GM19467 (cell line): ENCODE results near the gene STIM2.
A peak's percentile ranks its signal among the peaks of the same experiment; 100 is the strongest.

Source experiments
- ATAC-seq: cut with Tn5 transposase; IDR thresholded peaks from one replicate; pipeline ENCODE4 v1.9.1; 2021; ENCODE audit warnings: mild to moderate bottlenecking, moderate library complexity; ENCODE audit not compliant: unreplicated experiment

STIM2 gene

GRCh38 chr4:26896636-26897035 lies 36.0 kb downstream of the STIM2 start:
- ATAC-seq, result no peak

GRCh38 chr4:26899991-26900390 lies 39.4 kb downstream of the STIM2 start:
- no peak for ATAC-seq

- no peak for ATAC-seq
Measured at GRCh38 chr4:26900765-26901164, 40.1 kb downstream of the STIM2 start.

GRCh38 chr4:26905172-26905571 lies 44.5 kb downstream of the STIM2 start:
- no peak for ATAC-seq

GRCh38 chr4:26907731-26908599 lies 47.3 kb downstream of the STIM2 start:
- no peak for ATAC-seq

GRCh38 chr4:26909369-26909768 lies 48.7 kb downstream of the STIM2 start:
- no peak for ATAC-seq

- no peak for ATAC-seq
Measured at GRCh38 chr4:26911254-26911653, 50.6 kb downstream of the STIM2 start.

GRCh38 chr4:26912069-26912468 lies 51.4 kb downstream of the STIM2 start:
- no peak for ATAC-seq

GRCh38 chr4:26912810-26913209 lies 52.2 kb downstream of the STIM2 start:
- no peak for ATAC-seq

- no peak for ATAC-seq
Measured at GRCh38 chr4:26916195-26916594, 55.6 kb downstream of the STIM2 start.

GRCh38 chr4:26930964-26931363 lies 70.3 kb downstream of the STIM2 start:
- ATAC-seq, result no peak

GRCh38 chr4:26931451-26931850 lies 70.8 kb downstream of the STIM2 start:
- ATAC-seq, result no peak

GRCh38 chr4:26931966-26932365 lies 71.3 kb downstream of the STIM2 start:
- no peak for ATAC-seq

- no peak for ATAC-seq
Measured at GRCh38 chr4:26935397-26935796, 74.8 kb downstream of the STIM2 start.

- no peak for ATAC-seq
Measured at GRCh38 chr4:26936284-26937065, 75.8 kb downstream of the STIM2 start.

GRCh38 chr4:26937139-26937538 lies 76.5 kb downstream of the STIM2 start:
- peak; percentile 52 for ATAC-seq

- ATAC-seq, result no peak
Measured at GRCh38 chr4:26937567-26937966, 76.9 kb downstream of the STIM2 start.

- no peak for ATAC-seq
Measured at GRCh38 chr4:26938516-26938915, 77.9 kb downstream of the STIM2 start.

GRCh38 chr4:26941951-26942350 lies 81.3 kb downstream of the STIM2 start:
- no peak for ATAC-seq

GRCh38 chr4:26942871-26943270 lies 82.2 kb downstream of the STIM2 start:
- ATAC-seq, result no peak

- no peak for ATAC-seq
Measured at GRCh38 chr4:26943391-26943790, 82.8 kb downstream of the STIM2 start.

GRCh38 chr4:26945794-26946193 lies 85.2 kb downstream of the STIM2 start:
- ATAC-seq, result no peak
